Neural crest cell (in vitro differentiated cells): ENCODE measurements around the gene OR5M8. TPM values are rescaled to one million over a fixed set of nuclear protein-coding genes. Genes with fewer than 3 reads are reported as not detected.

Source experiments
- DNase-seq: peaks from one replicate; pipeline ENCODE4 v3.0.0; 2021; ENCODE audit warnings: low read depth, mixed read lengths, low spot score
- H3K27ac Mint-ChIP-seq: one replicate; pipeline ENCODE4 v1.8.0; 2021; ENCODE audit warnings: mild to moderate bottlenecking, mixed read lengths; ENCODE audit not compliant: unreplicated experiment
- H3K27me3 Mint-ChIP-seq: 2 replicates; pipeline ENCODE4 v1.8.0; 2021; ENCODE audit warnings: low read depth, mild to moderate bottlenecking, mixed read lengths
- H3K36me3 Mint-ChIP-seq: 2 replicates; pipeline ENCODE4 v1.8.0; 2021; ENCODE audit warnings: low read depth, mild to moderate bottlenecking, mixed read lengths
- H3K4me1 Mint-ChIP-seq: 2 replicates; pipeline ENCODE4 v1.8.0; 2021; ENCODE audit warnings: mixed read lengths
- H3K4me3 Mint-ChIP-seq: one replicate; pipeline ENCODE4 v1.8.0; 2021; ENCODE audit warnings: mild to moderate bottlenecking, mixed read lengths
- H3K9me3 Mint-ChIP-seq: 2 replicates; pipeline ENCODE4 v1.8.0; 2021; ENCODE audit warnings: mixed read lengths
- total RNA-seq: library from RNA; stranded (reverse); gene quantifications from 2 replicates; pipeline ENCODE4 v1.2.1, GENCODE V29; 2021
- TF ChIP-seq, protein P1 (sequence below): fragments of 200-600 bp; sonication (generic); conservative IDR thresholded peaks from 2 replicates; pipeline ENCODE4 v1.5.0; 2021; ENCODE audit warnings: antibody characterized with exemption, mild to moderate bottlenecking

Gene OR5M8
- total RNA-seq, 1 donor from 2014 or later = not detected

DNA sequence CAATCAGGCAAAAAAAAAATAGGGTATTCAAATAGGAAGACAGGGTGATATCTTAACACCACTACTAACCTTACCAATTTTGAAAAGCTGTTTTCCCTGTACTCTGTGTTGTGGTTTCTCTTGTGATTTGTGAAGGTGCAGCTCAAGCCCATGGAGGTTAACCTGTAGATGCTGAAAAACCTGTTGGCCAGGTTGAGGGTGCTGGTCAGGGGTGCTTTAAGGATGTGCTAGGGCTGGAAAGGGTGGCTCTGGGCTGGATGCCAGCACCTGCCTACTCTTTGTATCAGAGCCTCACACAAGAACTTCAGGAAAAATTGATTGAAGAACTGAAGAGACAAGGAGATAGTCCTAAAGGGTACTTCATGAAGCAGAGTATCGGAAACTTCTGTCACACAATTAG, 18.3 kb upstream of the OR5M8 start:
- Mint-ChIP-seq H3K4me3 (no peak overlapping the region), H3K27me3 (peaks cover 3% of the 10 kb centered on the region), H3K27ac (no peak overlapping the region), H3K36me3 (no peaks in the 10 kb centered on the region), H3K4me1 (no peaks in the 10 kb centered on the region), H3K9me3 (no peaks in the 10 kb centered on the region)
- TF ChIP-seq, protein P1, sequence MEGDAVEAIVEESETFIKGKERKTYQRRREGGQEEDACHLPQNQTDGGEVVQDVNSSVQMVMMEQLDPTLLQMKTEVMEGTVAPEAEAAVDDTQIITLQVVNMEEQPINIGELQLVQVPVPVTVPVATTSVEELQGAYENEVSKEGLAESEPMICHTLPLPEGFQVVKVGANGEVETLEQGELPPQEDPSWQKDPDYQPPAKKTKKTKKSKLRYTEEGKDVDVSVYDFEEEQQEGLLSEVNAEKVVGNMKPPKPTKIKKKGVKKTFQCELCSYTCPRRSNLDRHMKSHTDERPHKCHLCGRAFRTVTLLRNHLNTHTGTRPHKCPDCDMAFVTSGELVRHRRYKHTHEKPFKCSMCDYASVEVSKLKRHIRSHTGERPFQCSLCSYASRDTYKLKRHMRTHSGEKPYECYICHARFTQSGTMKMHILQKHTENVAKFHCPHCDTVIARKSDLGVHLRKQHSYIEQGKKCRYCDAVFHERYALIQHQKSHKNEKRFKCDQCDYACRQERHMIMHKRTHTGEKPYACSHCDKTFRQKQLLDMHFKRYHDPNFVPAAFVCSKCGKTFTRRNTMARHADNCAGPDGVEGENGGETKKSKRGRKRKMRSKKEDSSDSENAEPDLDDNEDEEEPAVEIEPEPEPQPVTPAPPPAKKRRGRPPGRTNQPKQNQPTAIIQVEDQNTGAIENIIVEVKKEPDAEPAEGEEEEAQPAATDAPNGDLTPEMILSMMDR = no peak
- DNase-seq = no peak

DNA sequence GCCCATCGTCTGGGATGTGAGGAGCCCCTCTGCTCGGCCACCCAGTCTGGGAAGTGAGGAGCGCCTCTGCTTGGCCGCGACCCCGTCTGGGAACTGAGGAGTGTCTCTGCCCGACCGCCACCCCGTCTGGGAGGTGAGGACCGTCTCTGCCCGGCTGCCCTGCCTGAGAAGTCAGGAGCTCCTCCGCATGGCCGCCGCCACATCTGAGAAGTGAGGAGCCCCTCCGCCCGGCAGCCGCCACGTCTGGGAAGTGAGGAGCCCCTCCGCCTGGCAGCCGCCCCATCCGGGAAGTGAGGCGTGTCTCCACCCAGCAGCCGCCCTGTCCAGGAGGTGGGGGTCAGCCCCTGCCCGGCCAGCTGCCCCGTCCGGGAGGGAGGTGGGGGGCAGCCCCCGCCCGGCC, 5.8 kb upstream of the OR5M8 start:
- peaks cover 4% of the 10 kb centered on the region for H3K9me3 Mint-ChIP-seq
- H3K27me3 Mint-ChIP-seq = peaks cover 2% of the 10 kb centered on the region
- no peak overlapping the region for H3K27ac Mint-ChIP-seq
- DNase-seq = no peak
- no peak overlapping the region for H3K4me3 Mint-ChIP-seq
- H3K4me1 Mint-ChIP-seq = no peaks in the 10 kb centered on the region
- no peaks in the 10 kb centered on the region for H3K36me3 Mint-ChIP-seq
- TF ChIP-seq, protein P1 = no peak

DNA sequence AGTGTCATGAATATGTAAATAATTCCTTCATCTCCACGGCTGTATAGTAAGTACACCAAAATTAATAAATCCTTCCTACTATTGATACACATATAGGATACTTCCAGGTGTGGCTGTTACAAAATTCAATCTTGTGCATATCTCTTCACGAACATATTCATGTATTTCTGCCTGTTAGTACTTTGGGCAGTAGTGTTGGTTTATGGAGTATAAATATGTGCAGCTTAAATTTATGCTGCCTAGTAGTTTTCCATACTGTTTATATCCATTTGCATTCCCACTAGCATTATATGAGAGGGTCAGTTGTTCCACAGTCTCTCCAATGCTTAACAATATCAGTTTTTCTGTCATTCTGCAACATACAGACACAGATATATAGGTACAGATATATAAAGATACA, 3.9 kb upstream of the OR5M8 start:
- H3K27ac Mint-ChIP-seq = no peak overlapping the region
- H3K36me3 Mint-ChIP-seq = no peaks in the 10 kb centered on the region
- H3K4me1 Mint-ChIP-seq = no peaks in the 10 kb centered on the region
- H3K4me3 Mint-ChIP-seq = no peak overlapping the region
- no peak for DNase-seq
- H3K27me3 Mint-ChIP-seq = peaks cover 2% of the 10 kb centered on the region
- peaks cover 4% of the 10 kb centered on the region for H3K9me3 Mint-ChIP-seq
- TF ChIP-seq, protein P1 = no peak

- Mint-ChIP-seq H3K27ac (no peak overlapping the region), H3K36me3 (no peaks in the 10 kb centered on the region), H3K9me3 (no peaks in the 10 kb centered on the region), H3K27me3 (peaks cover 6% of the 10 kb centered on the region), H3K4me1 (no peaks in the 10 kb centered on the region), H3K4me3 (no peak overlapping the region)
- no peak for DNase-seq
- TF ChIP-seq, protein P1 = no peak
Observed at GRCh38 chr11:56486801-56487200, 4.4 kb downstream of the OR5M8 start.

GRCh38 chr11:56474729-56475235, 16.4 kb downstream of the OR5M8 start:
- no peaks in the 10 kb centered on the region for H3K9me3 Mint-ChIP-seq
- no peaks in the 10 kb centered on the region for H3K36me3 Mint-ChIP-seq
- H3K4me3 Mint-ChIP-seq = no peak overlapping the region
- TF ChIP-seq, protein P1 = no peak
- DNase-seq = no peak
- H3K27me3 Mint-ChIP-seq = no peaks in the 10 kb centered on the region
- H3K4me1 Mint-ChIP-seq = no peaks in the 10 kb centered on the region
- no peak overlapping the region for H3K27ac Mint-ChIP-seq

DNA sequence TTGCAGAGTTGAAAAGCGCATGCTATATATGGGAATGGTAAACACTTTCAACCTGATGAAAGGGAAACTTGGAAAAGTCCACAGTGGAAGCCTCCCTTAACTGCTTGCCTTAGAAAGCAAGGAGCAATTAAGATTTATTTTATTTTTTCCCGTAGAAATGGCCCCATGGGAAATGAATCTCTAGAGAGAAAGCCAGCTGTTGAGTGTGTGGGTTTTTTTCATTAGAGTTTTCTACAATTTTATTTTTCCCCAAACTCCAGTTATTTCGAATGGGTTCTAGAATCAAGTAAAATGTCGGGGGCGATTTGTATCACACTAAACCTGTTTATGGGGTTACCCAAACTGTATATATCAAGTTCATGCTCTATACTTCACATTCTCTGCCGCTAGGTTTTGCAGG, 17.9 kb downstream of the OR5M8 start, which contains the start of gene OR5M3:
Gene OR5M3, minus strand, starts transcription at position 101 of the 400 bp plus-strand sequence. CDS start 2,855 bp downstream, outside the sequence.
- TF ChIP-seq, protein P1 = no peak
- Mint-ChIP-seq H3K9me3 (no peaks in the 10 kb centered on the region), H3K4me1 (no peaks in the 10 kb centered on the region)

More for the DNA sequence above, 17.9 kb downstream of the OR5M8 start, which contains the start of gene OR5M3:
- Mint-ChIP-seq H3K27ac (no peak within 1 kb of the TSS), H3K36me3 (no peaks in the 10 kb centered on the region), H3K4me3 (no peak within 1 kb of the TSS), H3K27me3 (no peaks in the 10 kb centered on the region)
- DNase-seq = no peak
